ENCODE measurements around the gene SUCLG2.

- no peak for TF ChIP-seq ZBED1 (IDR thresholded peaks at IDR 0.05; ENCODE audit: borderline replicate concordance)
- TF ChIP-seq CEBPB (IDR thresholded peaks at IDR 0.05; ENCODE audit: borderline replicate concordance in 1 of 2, low read depth in 2 of 2, low read length in 2 of 2): no peak
- TF ChIP-seq, protein P1, sequence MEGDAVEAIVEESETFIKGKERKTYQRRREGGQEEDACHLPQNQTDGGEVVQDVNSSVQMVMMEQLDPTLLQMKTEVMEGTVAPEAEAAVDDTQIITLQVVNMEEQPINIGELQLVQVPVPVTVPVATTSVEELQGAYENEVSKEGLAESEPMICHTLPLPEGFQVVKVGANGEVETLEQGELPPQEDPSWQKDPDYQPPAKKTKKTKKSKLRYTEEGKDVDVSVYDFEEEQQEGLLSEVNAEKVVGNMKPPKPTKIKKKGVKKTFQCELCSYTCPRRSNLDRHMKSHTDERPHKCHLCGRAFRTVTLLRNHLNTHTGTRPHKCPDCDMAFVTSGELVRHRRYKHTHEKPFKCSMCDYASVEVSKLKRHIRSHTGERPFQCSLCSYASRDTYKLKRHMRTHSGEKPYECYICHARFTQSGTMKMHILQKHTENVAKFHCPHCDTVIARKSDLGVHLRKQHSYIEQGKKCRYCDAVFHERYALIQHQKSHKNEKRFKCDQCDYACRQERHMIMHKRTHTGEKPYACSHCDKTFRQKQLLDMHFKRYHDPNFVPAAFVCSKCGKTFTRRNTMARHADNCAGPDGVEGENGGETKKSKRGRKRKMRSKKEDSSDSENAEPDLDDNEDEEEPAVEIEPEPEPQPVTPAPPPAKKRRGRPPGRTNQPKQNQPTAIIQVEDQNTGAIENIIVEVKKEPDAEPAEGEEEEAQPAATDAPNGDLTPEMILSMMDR (IDR thresholded peaks at IDR 0.05 in 2 of 3, conservative IDR thresholded peaks at IDR 0.05 in 1 of 3; ENCODE audit: control insufficient read depth in 2 of 3, extremely low read depth in 1 of 3, insufficient read depth in 1 of 3, low read depth in 3 of 3, low read length in 3 of 3): peak; percentile 39 to 61 (median 42)
- no peak for TF ChIP-seq RCOR1 (conservative IDR thresholded peaks at IDR 0.05; ENCODE audit: low read depth, low read length)
- TF ChIP-seq JUNB (IDR thresholded peaks at IDR 0.05): no peak
- no peak for TF ChIP-seq EZH2 (IDR thresholded peaks at IDR 0.05; ENCODE audit: borderline replicate concordance, control insufficient read depth, low read depth, low read length)
- TF ChIP-seq CBFB (IDR thresholded peaks at IDR 0.05; ENCODE audit: low read depth): no peak
- TF ChIP-seq ETV6 (conservative IDR thresholded peaks at IDR 0.05 in 1 of 2, IDR thresholded peaks at IDR 0.05 in 1 of 2; ENCODE audit: borderline replicate concordance in 1 of 2, low read depth in 1 of 2): no peak
- TF ChIP-seq PAX5 (IDR thresholded peaks at IDR 0.05; ENCODE audit: borderline replicate concordance, low read depth, low read length): no peak
These were observed 269.5 kb downstream of the SUCLG2 start for GRCh38 chr3:67384760-67385397.
